ENCODE measurements around the gene GNPDA2. TPM values are rescaled to one million over a fixed set of nuclear protein-coding genes. Genes with fewer than 3 reads are reported as not detected.

Gene GNPDA2
- total RNA-seq (10 to 100 TPM; 25.3 to 39.0 TPM), polyA plus RNA-seq (ENCODE audit: insufficient read length in 2 of 2) (10 to 100 TPM; 29.2 to 37.2 TPM)
- long read RNA-seq, donor 1, full-length matches to known transcripts, result 6 of 6 reads
- long read RNA-seq, donor 1, partial matches to known transcripts, result 0 of 6 reads
- long read RNA-seq, donor 1, other reads (novel, unspliced or antisense), result 0 of 6 reads
- long read RNA-seq, donor 2, full-length matches to known transcripts, result 3 of 3 reads
- long read RNA-seq, donor 2, partial matches to known transcripts, result 0 of 3 reads
- long read RNA-seq, donor 2, other reads (novel, unspliced or antisense), result 0 of 3 reads
- long read RNA-seq, donor 3, full-length matches to known transcripts, result 4 of 17 reads
- long read RNA-seq, donor 3, partial matches to known transcripts, result 13 of 17 reads
- long read RNA-seq, donor 3, other reads (novel, unspliced or antisense), result 0 of 17 reads
- long read RNA-seq, donor 4, full-length matches to known transcripts, result 10 of 10 reads
- long read RNA-seq, donor 4, partial matches to known transcripts, result 0 of 10 reads
- long read RNA-seq, donor 4, other reads (novel, unspliced or antisense), result 0 of 10 reads

GRCh38 chr4:44726038-44726871 lies at the start of gene GNPDA2:
Gene GNPDA2, minus strand, starts transcription at chr4:44726556. Its CDS starts 4,349 bp downstream, at chr4:44722207.
- H3K4me1 ChIP-seq (ENCODE audit: control insufficient read depth, insufficient read depth, low read length), result peaks cover 4% of the 10 kb centered on the region
- H3K27ac ChIP-seq (ENCODE audit: low read depth, low read length), result peak within 1 kb of the TSS; percentile 88
- H3K9me3 ChIP-seq (ENCODE audit: control insufficient read depth, insufficient read depth, low read length), result no peaks in the 10 kb centered on the region
- no peaks in the 10 kb centered on the region for H3K36me3 ChIP-seq (ENCODE audit: control insufficient read depth, insufficient read depth, low read length)
- WGBS (ENCODE audit: insufficient coverage), result under 1% methylated on average over 56 of the region's 65 CpGs
- peak within 1 kb of the TSS; percentile 88 for H3K4me3 ChIP-seq (ENCODE audit: low read depth, low read length)
- H3K27me3 ChIP-seq (ENCODE audit: control insufficient read depth, insufficient read depth, low read length), result no peaks in the 10 kb centered on the region
- peak; percentile 74 to 97 (median 84) for DNase-seq (ENCODE audit: low read depth in 4 of 6, low spot score in 6 of 6)

GRCh38 chr4:44772340-44772739 lies 46.0 kb upstream of the GNPDA2 start:
- Histone ChIP-seq H3K9me3 (ENCODE audit: control insufficient read depth, insufficient read depth, low read length) (peaks cover 6% of the 10 kb centered on the region), H3K36me3 (ENCODE audit: control insufficient read depth, insufficient read depth, low read length) (no peaks in the 10 kb centered on the region), H3K4me1 (ENCODE audit: control insufficient read depth, insufficient read depth, low read length) (no peaks in the 10 kb centered on the region), H3K27ac (ENCODE audit: low read depth, low read length) (no peak overlapping the region), H3K4me3 (ENCODE audit: low read depth, low read length) (no peak overlapping the region), H3K27me3 (ENCODE audit: control insufficient read depth, insufficient read depth, low read length) (no peaks in the 10 kb centered on the region)
- no peak for DNase-seq (ENCODE audit: low read depth in 4 of 6, low spot score in 6 of 6)
- 84% methylated on average over 5 of the region's 6 CpGs for WGBS (ENCODE audit: insufficient coverage)

- peaks cover 6% of the 10 kb centered on the region for H3K9me3 ChIP-seq (ENCODE audit: control insufficient read depth, insufficient read depth, low read length)
- H3K36me3 ChIP-seq (ENCODE audit: control insufficient read depth, insufficient read depth, low read length), result no peaks in the 10 kb centered on the region
- H3K27me3 ChIP-seq (ENCODE audit: control insufficient read depth, insufficient read depth, low read length), result no peaks in the 10 kb centered on the region
- no peak for DNase-seq (ENCODE audit: low read depth in 4 of 6, low spot score in 6 of 6)
- no peak overlapping the region for H3K4me3 ChIP-seq (ENCODE audit: low read depth, low read length)
- H3K4me1 ChIP-seq (ENCODE audit: control insufficient read depth, insufficient read depth, low read length), result no peaks in the 10 kb centered on the region
- WGBS (ENCODE audit: insufficient coverage), result 89% methylated on average over 1 of the region's 1 CpG
- no peak overlapping the region for H3K27ac ChIP-seq (ENCODE audit: low read depth, low read length)
Observed at GRCh38 chr4:44771789-44772188, 45.4 kb upstream of the GNPDA2 start.

- Histone ChIP-seq H3K27ac (ENCODE audit: low read depth, low read length) (no peak overlapping the region), H3K4me1 (ENCODE audit: control insufficient read depth, insufficient read depth, low read length) (no peaks in the 10 kb centered on the region), H3K4me3 (ENCODE audit: low read depth, low read length) (no peak overlapping the region), H3K27me3 (ENCODE audit: control insufficient read depth, insufficient read depth, low read length) (no peaks in the 10 kb centered on the region), H3K9me3 (ENCODE audit: control insufficient read depth, insufficient read depth, low read length) (no peaks in the 10 kb centered on the region), H3K36me3 (ENCODE audit: control insufficient read depth, insufficient read depth, low read length) (no peaks in the 10 kb centered on the region)
- no peak for DNase-seq (ENCODE audit: low read depth in 4 of 6, low spot score in 6 of 6)
Observed at GRCh38 chr4:44766453-44766852, 40.1 kb upstream of the GNPDA2 start.

GRCh38 chr4:44765116-44765515 lies 38.8 kb upstream of the GNPDA2 start:
- Histone ChIP-seq H3K9me3 (ENCODE audit: control insufficient read depth, insufficient read depth, low read length) (no peaks in the 10 kb centered on the region), H3K4me1 (ENCODE audit: control insufficient read depth, insufficient read depth, low read length) (no peaks in the 10 kb centered on the region), H3K27ac (ENCODE audit: low read depth, low read length) (no peak overlapping the region), H3K27me3 (ENCODE audit: control insufficient read depth, insufficient read depth, low read length) (no peaks in the 10 kb centered on the region), H3K36me3 (ENCODE audit: control insufficient read depth, insufficient read depth, low read length) (no peaks in the 10 kb centered on the region), H3K4me3 (ENCODE audit: low read depth, low read length) (no peak overlapping the region)
- DNase-seq (ENCODE audit: low read depth in 4 of 6, low spot score in 6 of 6), result no peak
- 76% methylated on average over 3 of the region's 4 CpGs for WGBS (ENCODE audit: insufficient coverage)

- WGBS (ENCODE audit: insufficient coverage), result no CpG with 5 or more reads among the region's 2 CpGs
- peak in 2 of 6 donors; percentile 7 to 32 for DNase-seq (ENCODE audit: low read depth in 4 of 6, low spot score in 6 of 6)
Observed at GRCh38 chr4:44761306-44761705, 35.0 kb upstream of the GNPDA2 start.

GRCh38 chr4:44760142-44760898 lies 34.0 kb upstream of the GNPDA2 start:
- Histone ChIP-seq H3K4me1 (ENCODE audit: control insufficient read depth, insufficient read depth, low read length) (no peaks in the 10 kb centered on the region), H3K27me3 (ENCODE audit: control insufficient read depth, insufficient read depth, low read length) (peaks cover 2% of the 10 kb centered on the region), H3K9me3 (ENCODE audit: control insufficient read depth, insufficient read depth, low read length) (no peaks in the 10 kb centered on the region), H3K36me3 (ENCODE audit: control insufficient read depth, insufficient read depth, low read length) (no peaks in the 10 kb centered on the region), H3K27ac (ENCODE audit: low read depth, low read length) (no peak overlapping the region), H3K4me3 (ENCODE audit: low read depth, low read length) (no peak overlapping the region)
- no CpG with 5 or more reads among the region's 8 CpGs for WGBS (ENCODE audit: insufficient coverage)
- DNase-seq (ENCODE audit: low read depth in 4 of 6, low spot score in 6 of 6), result peak; percentile 24 to 90 (median 42)

More at GRCh38 chr4:44761306-44761705, 35.0 kb upstream of the GNPDA2 start:
- no peaks in the 10 kb centered on the region for H3K9me3 ChIP-seq (ENCODE audit: control insufficient read depth, insufficient read depth, low read length)
- H3K27me3 ChIP-seq (ENCODE audit: control insufficient read depth, insufficient read depth, low read length), result peaks cover 2% of the 10 kb centered on the region
- H3K4me3 ChIP-seq (ENCODE audit: low read depth, low read length), result no peak overlapping the region
- no peaks in the 10 kb centered on the region for H3K4me1 ChIP-seq (ENCODE audit: control insufficient read depth, insufficient read depth, low read length)
- H3K36me3 ChIP-seq (ENCODE audit: control insufficient read depth, insufficient read depth, low read length), result no peaks in the 10 kb centered on the region
- H3K27ac ChIP-seq (ENCODE audit: low read depth, low read length), result no peak overlapping the region

- H3K4me1 ChIP-seq (ENCODE audit: control insufficient read depth, insufficient read depth, low read length), result no peaks in the 10 kb centered on the region
- no peaks in the 10 kb centered on the region for H3K9me3 ChIP-seq (ENCODE audit: control insufficient read depth, insufficient read depth, low read length)
- H3K4me3 ChIP-seq (ENCODE audit: low read depth, low read length), result no peak overlapping the region
- H3K36me3 ChIP-seq (ENCODE audit: control insufficient read depth, insufficient read depth, low read length), result no peaks in the 10 kb centered on the region
- H3K27ac ChIP-seq (ENCODE audit: low read depth, low read length), result no peak overlapping the region
- DNase-seq (ENCODE audit: low read depth in 4 of 6, low spot score in 6 of 6), result no peak
- peaks cover 2% of the 10 kb centered on the region for H3K27me3 ChIP-seq (ENCODE audit: control insufficient read depth, insufficient read depth, low read length)
- WGBS (ENCODE audit: insufficient coverage), result no CpG with 5 or more reads among the region's 2 CpGs
Observed at GRCh38 chr4:44756559-44756958, 30.2 kb upstream of the GNPDA2 start.

- H3K4me3 ChIP-seq (ENCODE audit: low read depth, low read length), result no peak overlapping the region
- H3K27me3 ChIP-seq (ENCODE audit: control insufficient read depth, insufficient read depth, low read length), result no peaks in the 10 kb centered on the region
- WGBS (ENCODE audit: insufficient coverage), result no CpG with 5 or more reads among the region's 2 CpGs
- H3K4me1 ChIP-seq (ENCODE audit: control insufficient read depth, insufficient read depth, low read length), result no peaks in the 10 kb centered on the region
- no peak overlapping the region for H3K27ac ChIP-seq (ENCODE audit: low read depth, low read length)
- no peaks in the 10 kb centered on the region for H3K9me3 ChIP-seq (ENCODE audit: control insufficient read depth, insufficient read depth, low read length)
- DNase-seq (ENCODE audit: low read depth in 4 of 6, low spot score in 6 of 6), result no peak
- no peaks in the 10 kb centered on the region for H3K36me3 ChIP-seq (ENCODE audit: control insufficient read depth, insufficient read depth, low read length)
Observed at GRCh38 chr4:44740201-44740600, 13.8 kb upstream of the GNPDA2 start.
